Neural crest cell (in vitro differentiated cells): Measurements from ENCODE around the gene PSORS1C1. TPM values are rescaled to one million over a fixed set of nuclear protein-coding genes. Genes with fewer than 3 reads are reported as not detected.
"Not testable (repeated sequence)": the region's sequence is repeated elsewhere in the genome, so short reads cannot be mapped to it uniquely, and the experiment has no call there.

Source experiments
- DNase-seq: peaks from one replicate; pipeline ENCODE4 v3.0.0; 2021; ENCODE audit warnings: low read depth, mixed read lengths, low spot score
- H3K27ac Mint-ChIP-seq: one replicate; pipeline ENCODE4 v1.8.0; 2021; ENCODE audit warnings: mild to moderate bottlenecking, mixed read lengths; ENCODE audit not compliant: unreplicated experiment
- H3K27me3 Mint-ChIP-seq: 2 replicates; pipeline ENCODE4 v1.8.0; 2021; ENCODE audit warnings: low read depth, mild to moderate bottlenecking, mixed read lengths
- H3K36me3 Mint-ChIP-seq: 2 replicates; pipeline ENCODE4 v1.8.0; 2021; ENCODE audit warnings: low read depth, mild to moderate bottlenecking, mixed read lengths
- H3K4me1 Mint-ChIP-seq: 2 replicates; pipeline ENCODE4 v1.8.0; 2021; ENCODE audit warnings: mixed read lengths
- H3K4me3 Mint-ChIP-seq: one replicate; pipeline ENCODE4 v1.8.0; 2021; ENCODE audit warnings: mild to moderate bottlenecking, mixed read lengths
- H3K9me3 Mint-ChIP-seq: 2 replicates; pipeline ENCODE4 v1.8.0; 2021; ENCODE audit warnings: mixed read lengths
- CTCF ChIP-seq: fragments of 200-600 bp; sonication (generic); conservative IDR thresholded peaks from 2 replicates; pipeline ENCODE4 v1.5.0; 2021; ENCODE audit warnings: antibody characterized with exemption, mild to moderate bottlenecking
- long read RNA-seq: library from polyadenylated mRNA; unstranded; transcript quantifications from one replicate; pipeline ENCODE4 v2.0.0, GENCODE V29; 2020
- total RNA-seq: library from RNA; stranded (reverse); gene quantifications from 2 replicates; pipeline ENCODE4 v1.2.1, GENCODE V29; 2021

Gene PSORS1C1
- total RNA-seq, result not detected in 2 replicates
- long read RNA-seq, result 0 reads

- peaks cover 8% of the 10 kb centered on the region for H3K4me1 Mint-ChIP-seq
- no peak for DNase-seq
- no peaks in the 10 kb centered on the region for H3K36me3 Mint-ChIP-seq
- H3K27ac Mint-ChIP-seq, result peak within 1 kb of the TSS; percentile 72
- no peak within 1 kb of the TSS for H3K4me3 Mint-ChIP-seq
- H3K27me3 Mint-ChIP-seq, result peaks cover 26% of the 10 kb centered on the region
- H3K9me3 Mint-ChIP-seq, result no peaks in the 10 kb centered on the region
- no peak for TF ChIP-seq CTCF
Measured at GRCh38 chr6:31114541-31114878, at the start of gene PSORS1C1. Gene PSORS1C1, plus strand, starts transcription at chr6:31114800. Its CDS starts 14,833 bp downstream, at chr6:31129633.

GRCh38 chr6:31065556-31065955 lies 49.0 kb upstream of the PSORS1C1 start:
- H3K27me3 Mint-ChIP-seq, result no peaks in the 10 kb centered on the region
- no peak overlapping the region for H3K27ac Mint-ChIP-seq
- peaks cover 11% of the 10 kb centered on the region for H3K4me1 Mint-ChIP-seq
- no peaks in the 10 kb centered on the region for H3K9me3 Mint-ChIP-seq
- no peak for TF ChIP-seq CTCF
- H3K4me3 Mint-ChIP-seq, result no peak overlapping the region
- no peaks in the 10 kb centered on the region for H3K36me3 Mint-ChIP-seq
- DNase-seq, result no peak

GRCh38 chr6:31067028-31067427 lies 47.6 kb upstream of the PSORS1C1 start:
- not testable (repeated sequence) for DNase-seq, H3K36me3 Mint-ChIP-seq, H3K27me3 Mint-ChIP-seq, H3K27ac Mint-ChIP-seq, H3K4me3 Mint-ChIP-seq, H3K9me3 Mint-ChIP-seq
- peaks cover 15% of the 10 kb centered on the region for H3K4me1 Mint-ChIP-seq

- not testable (repeated sequence) for H3K9me3 Mint-ChIP-seq, DNase-seq, H3K27me3 Mint-ChIP-seq, H3K36me3 Mint-ChIP-seq, H3K27ac Mint-ChIP-seq, H3K4me3 Mint-ChIP-seq
- peaks cover 15% of the 10 kb centered on the region for H3K4me1 Mint-ChIP-seq
Measured at GRCh38 chr6:31067891-31068668, 46.5 kb upstream of the PSORS1C1 start.

- Mint-ChIP-seq H3K27me3 (no peaks in the 10 kb centered on the region), H3K36me3 (no peaks in the 10 kb centered on the region), H3K4me1 (peaks cover 15% of the 10 kb centered on the region), H3K4me3 (no peak overlapping the region), H3K9me3 (no peaks in the 10 kb centered on the region), H3K27ac (no peak overlapping the region)
- DNase-seq, result peak; percentile 76
- peak; percentile 95 for TF ChIP-seq CTCF
Measured at GRCh38 chr6:31068669-31069340, 45.8 kb upstream of the PSORS1C1 start.

- no peaks in the 10 kb centered on the region for H3K9me3 Mint-ChIP-seq
- H3K27me3 Mint-ChIP-seq, result no peaks in the 10 kb centered on the region
- peak; percentile 29 for DNase-seq
- no peaks in the 10 kb centered on the region for H3K36me3 Mint-ChIP-seq
- TF ChIP-seq CTCF, result peak; percentile 75
- H3K27ac Mint-ChIP-seq, result no peak overlapping the region
- no peak overlapping the region for H3K4me3 Mint-ChIP-seq
- peaks cover 15% of the 10 kb centered on the region for H3K4me1 Mint-ChIP-seq
Measured at GRCh38 chr6:31070711-31071197, 43.8 kb upstream of the PSORS1C1 start.
